Esophagus squamous epithelium (tissue), 5 donors: ENCODE data around the gene COG2. TPM values are rescaled to one million over a fixed set of nuclear protein-coding genes. Genes with fewer than 3 reads are reported as not detected.

ENCODE experiments used
- DNase-seq: peaks from one replicate; lab custom pipeline; 2025; lab: John Stamatoyannopoulos, UW
- H3K27ac ChIP-seq, 4 donors: fragments of 200-600 bp; sonication (generic); one replicate each; pipeline ENCODE4 v1.5.1; 2016 to 2019; ENCODE audit warnings: mild to moderate bottlenecking in 1 of 4
- H3K27me3 ChIP-seq, 4 donors: fragments of 200-600 bp; sonication (generic); 1 replicate in 3 of 4; 2 replicates in 1 of 4; pipeline versions ENCODE4 v1.5.1 to v1.6.0; 2017 to 2021; ENCODE audit warnings: antibody characterized with exemption in 1 of 4
- H3K36me3 ChIP-seq, 3 donors: fragments of 200-600 bp; sonication (generic); one replicate each; pipeline ENCODE4 v1.5.1; 2016 to 2019
- H3K4me1 ChIP-seq, 3 donors: fragments of 200-600 bp; sonication (generic); one replicate each; pipeline ENCODE4 v1.5.1; 2017 to 2019
- H3K4me3 ChIP-seq, 4 donors: fragments of 200-600 bp; sonication (generic); 1 replicate in 3 of 4; 2 replicates in 1 of 4; pipeline ENCODE4 v1.5.1; 2016 to 2019; ENCODE audit warnings: mild to moderate bottlenecking in 2 of 4, moderate library complexity in 1 of 4
- H3K9me3 ChIP-seq, 3 donors: fragments of 200-600 bp; sonication (generic); one replicate each; pipeline ENCODE4 v1.5.1; 2016 to 2019
- CTCF ChIP-seq, 6 experiments: fragments of 450-650 bp in 4 of 6; fragments of 200-600 bp in 2 of 6; sonication (generic) in 2 of 6; IDR thresholded peaks; one replicate each; pipeline ENCODE4 v1.5.1; 2016 to 2019; ENCODE audit warnings: antibody characterized with exemption in 6 of 6, mild to moderate bottlenecking in 4 of 6, moderate library complexity in 4 of 6
- POLR2A ChIP-seq, 4 donors: fragments of 450-650 bp; IDR thresholded peaks; one replicate each; pipeline ENCODE4 v1.6.1; 2017; ENCODE audit warnings: antibody characterized with exemption in 4 of 4, mild to moderate bottlenecking in 4 of 4, moderate library complexity in 3 of 4
- WGBS, 2 donors: methylation state at CpG; one replicate each; pipeline ENCODE4 v1.1.5; 2018; 5-methylcytosine and 5-hydroxymethylcytosine counted together
- intact Hi-C: fragments of 100-400 bp; cut with DNase I; formaldehyde crosslinking; loops from one replicate; pipeline ENCODE4 v1.15.0; 2022
- total RNA-seq, 4 donors: library from RNA; depleted of rRNA; stranded (reverse); fragments of >200 nt; gene quantifications; one replicate each; pipeline ENCODE4 v1.1.0, GENCODE V29; 2016
- donor health status: DM: yes; HTN: yes; CAD: no.

The COG2 gene
- total RNA-seq, 4 donors from 2014 or later = 12.7 to 27.7 (median 18.5) TPM

DNA sequence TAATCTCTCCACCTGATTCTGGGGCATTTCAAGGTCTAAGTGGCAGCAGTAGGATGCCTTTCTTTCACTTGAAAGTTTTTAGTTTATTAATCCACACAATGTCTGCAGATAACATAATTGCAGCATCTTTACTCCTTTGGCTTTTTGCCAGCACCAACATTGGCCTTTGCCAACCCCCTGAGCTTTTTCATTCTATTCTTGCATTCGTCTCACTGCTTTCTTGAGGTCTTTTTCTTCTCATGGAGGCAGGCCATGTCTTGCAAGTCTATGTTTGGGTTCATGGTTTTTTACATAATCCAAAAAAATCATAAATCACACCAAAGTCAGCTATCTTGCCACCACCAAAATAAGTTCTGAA, 30.4 kb upstream of the COG2 start:
- DNase-seq = no peak
- intact Hi-C loops = no loop called here
- 13 to 41% methylated on average over 1 of the region's 1 CpG for WGBS, 2 donors
- no peaks in the 10 kb centered on the region for H3K4me1 ChIP-seq
- TF ChIP-seq CTCF (IDR thresholded peaks at IDR 0.05) (no peak), POLR2A (IDR thresholded peaks at IDR 0.05) (no peak)
- no peak overlapping the region for H3K4me3 ChIP-seq
- H3K36me3 ChIP-seq = no peaks in the 10 kb centered on the region
- no peaks in the 10 kb centered on the region for H3K27me3 ChIP-seq
- H3K9me3 ChIP-seq = no peaks in the 10 kb centered on the region
- H3K27ac ChIP-seq = no peak overlapping the region

- no peaks in the 10 kb centered on the region for H3K27me3 ChIP-seq
- 71 to 88% methylated on average over 1 of the region's 1 CpG for WGBS, 2 donors
- no peak for DNase-seq
- H3K36me3 ChIP-seq = no peaks in the 10 kb centered on the region
- TF ChIP-seq CTCF (IDR thresholded peaks at IDR 0.05) (no peak), POLR2A (IDR thresholded peaks at IDR 0.05) (no peak)
- H3K9me3 ChIP-seq = no peaks in the 10 kb centered on the region
- H3K4me1 ChIP-seq = no peaks in the 10 kb centered on the region
- no peak overlapping the region for H3K27ac ChIP-seq
- intact Hi-C loops = no loop called here
- no peak overlapping the region for H3K4me3 ChIP-seq
These were observed 29.6 kb upstream of the COG2 start for GRCh38 chr1:230612651-230613050.

- 81 to 84% methylated on average over 3 of the region's 3 CpGs for WGBS, 2 donors
- Histone ChIP-seq H3K27ac (no peak overlapping the region), H3K36me3 (no peaks in the 10 kb centered on the region), H3K27me3 (peaks cover 0 to 3% (median 0%) of the 10 kb centered on the region in 4 donors), H3K4me3 (no peak overlapping the region), H3K9me3 (no peaks in the 10 kb centered on the region), H3K4me1 (no peaks in the 10 kb centered on the region)
- TF ChIP-seq CTCF (IDR thresholded peaks at IDR 0.05) = no peak
- TF ChIP-seq POLR2A (IDR thresholded peaks at IDR 0.05) = no peak
- DNase-seq = no peak
- intact Hi-C loops = no loop called here
These were observed 28.2 kb upstream of the COG2 start for GRCh38 chr1:230614121-230614520.

- H3K27ac ChIP-seq = no peak overlapping the region
- H3K4me1 ChIP-seq = no peaks in the 10 kb centered on the region
- DNase-seq = no peak
- no peaks in the 10 kb centered on the region for H3K36me3 ChIP-seq
- no peaks in the 10 kb centered on the region for H3K9me3 ChIP-seq
- TF ChIP-seq CTCF (IDR thresholded peaks at IDR 0.05) (no peak), POLR2A (IDR thresholded peaks at IDR 0.05) (no peak)
- 78 to 96% methylated on average over 2 of the region's 2 CpGs for WGBS, 2 donors
- H3K4me3 ChIP-seq = no peak overlapping the region
- peaks cover 0 to 9% (median 0%) of the 10 kb centered on the region in 4 donors for H3K27me3 ChIP-seq
- intact Hi-C loops = no loop called here
These were observed 23.7 kb upstream of the COG2 start for GRCh38 chr1:230618537-230618936.

- Histone ChIP-seq H3K4me1 (no peaks in the 10 kb centered on the region), H3K36me3 (no peaks in the 10 kb centered on the region), H3K27ac (no peak overlapping the region), H3K9me3 (no peaks in the 10 kb centered on the region), H3K4me3 (no peak overlapping the region), H3K27me3 (peaks cover 0 to 15% (median 0%) of the 10 kb centered on the region in 4 donors)
- whole genome bisulfite sequencing, 2 donors = 85 to 89% methylated on average over 3 of the region's 3 CpGs
- intact Hi-C loops = no loop called here
- TF ChIP-seq POLR2A (IDR thresholded peaks at IDR 0.05) (no peak), CTCF (IDR thresholded peaks at IDR 0.05) (no peak)
- DNase-seq = no peak
These were observed 21.5 kb upstream of the COG2 start for GRCh38 chr1:230620649-230621323.
